Measurements from ENCODE around the gene LRRC75A.

- TF ChIP-seq, protein P1, sequence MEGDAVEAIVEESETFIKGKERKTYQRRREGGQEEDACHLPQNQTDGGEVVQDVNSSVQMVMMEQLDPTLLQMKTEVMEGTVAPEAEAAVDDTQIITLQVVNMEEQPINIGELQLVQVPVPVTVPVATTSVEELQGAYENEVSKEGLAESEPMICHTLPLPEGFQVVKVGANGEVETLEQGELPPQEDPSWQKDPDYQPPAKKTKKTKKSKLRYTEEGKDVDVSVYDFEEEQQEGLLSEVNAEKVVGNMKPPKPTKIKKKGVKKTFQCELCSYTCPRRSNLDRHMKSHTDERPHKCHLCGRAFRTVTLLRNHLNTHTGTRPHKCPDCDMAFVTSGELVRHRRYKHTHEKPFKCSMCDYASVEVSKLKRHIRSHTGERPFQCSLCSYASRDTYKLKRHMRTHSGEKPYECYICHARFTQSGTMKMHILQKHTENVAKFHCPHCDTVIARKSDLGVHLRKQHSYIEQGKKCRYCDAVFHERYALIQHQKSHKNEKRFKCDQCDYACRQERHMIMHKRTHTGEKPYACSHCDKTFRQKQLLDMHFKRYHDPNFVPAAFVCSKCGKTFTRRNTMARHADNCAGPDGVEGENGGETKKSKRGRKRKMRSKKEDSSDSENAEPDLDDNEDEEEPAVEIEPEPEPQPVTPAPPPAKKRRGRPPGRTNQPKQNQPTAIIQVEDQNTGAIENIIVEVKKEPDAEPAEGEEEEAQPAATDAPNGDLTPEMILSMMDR (conservative IDR thresholded peaks at IDR 0.05; ENCODE audit: low read length) = no peak
- TF ChIP-seq EZH2phosphoT487 (IDR thresholded peaks at IDR 0.05; ENCODE audit: borderline replicate concordance) = no peak
These were observed 7.4 kb downstream of the LRRC75A start for GRCh38 chr17:16484445-16485175.
